SIG-M5 treated with dmso at 0.1 percent for 504 hours (cell line): Measurements from ENCODE around the gene FGF23.

Source experiments
- DNase-seq: peaks from one replicate; lab custom pipeline; 2025; ENCODE audit not compliant: unreplicated experiment; lab: John Stamatoyannopoulos, UW

Gene FGF23

GRCh38 chr12:4320497-4320852, 59.0 kb downstream of the FGF23 start:
- DNase-seq, result peak; percentile 21
